ENCODE results near the gene CHAD. TPM values are rescaled to one million over a fixed set of nuclear protein-coding genes. Genes with fewer than 3 reads are reported as not detected.

CHAD gene
- total and polyA plus RNA-seq, 2 donors (not counting 3 experiments of a cell fraction or from before 2014, with no cell fraction given), result not detected

GRCh38 chr17:50466371-50467113 lies 2.1 kb downstream of the CHAD start:
- FAIRE-seq (no peak), DNase-seq (ENCODE audit: low read depth, low spot score) (no peak)
- H3K36me3 ChIP-seq (ENCODE audit: control insufficient read depth in 2 of 2, extremely low read depth in 1 of 2, insufficient read depth in 2 of 2, low read length in 2 of 2), result no peaks in the 10 kb centered on the region
- H3K9me1 ChIP-seq (replicated peaks; ENCODE audit: control insufficient read depth, extremely low read depth, insufficient read depth, low read length), result no peaks in the 10 kb centered on the region
- no peak overlapping the region for H3K4me3 ChIP-seq (replicated peaks in 1 of 3; ENCODE audit: insufficient read depth in 1 of 3, low read depth in 1 of 3, low read length in 3 of 3)
- no peaks in the 10 kb centered on the region for H3K4me1 ChIP-seq (ENCODE audit: control insufficient read depth, extremely low read depth, insufficient read depth, low read length)
- ChIA-PET CTCF (interaction anchor here (1.5 kb wide), 1 partner anchor 36 kb away, joined by 3 read pairs; no protein-coding TSS in a partner anchor), POLR2A (no interaction called here)
- H3K27me3 ChIP-seq (ENCODE audit: control insufficient read depth in 2 of 2, insufficient read depth in 2 of 2, low read length in 2 of 2), result peaks cover 20 to 26% of the 10 kb centered on the region in 2 experiments
- H3K9ac ChIP-seq (replicated peaks; ENCODE audit: extremely low read depth, insufficient read depth, low read length), result no peak overlapping the region
- H3K79me2 ChIP-seq (ENCODE audit: control insufficient read depth, insufficient read depth, low read length), result no peaks in the 10 kb centered on the region
- TF ChIP-seq FOS (IDR thresholded peaks at IDR 0.05; ENCODE audit: borderline replicate concordance, insufficient read depth, low read length), result no peak
- TF ChIP-seq MYC (IDR thresholded peaks at IDR 0.05; ENCODE audit: low read depth, low read length), result no peak
- no peak for TF ChIP-seq POLR2AphosphoS5 (IDR thresholded peaks at IDR 0.05; ENCODE audit: insufficient read depth, low read depth, low read length)
- no peak for TF ChIP-seq POLR2A (IDR thresholded peaks at IDR 0.05; ENCODE audit: low read depth, low read length)
- no peak for TF ChIP-seq JUN (IDR thresholded peaks at IDR 0.05; ENCODE audit: borderline replicate concordance, insufficient read depth, insufficient read length, low read depth)
- TF ChIP-seq CTCF (IDR thresholded peaks at IDR 0.05; ENCODE audit: extremely low read depth in 1 of 2, insufficient read depth in 1 of 2, low read depth in 1 of 2, low read length in 2 of 2), result no peak
- no peak for TF ChIP-seq MAX (IDR thresholded peaks at IDR 0.05; ENCODE audit: insufficient read depth, insufficient read length)
- TF ChIP-seq GATA2 (IDR thresholded peaks at IDR 0.05; ENCODE audit: insufficient read depth, insufficient read length, low read depth, low read length), result no peak
- no peak for TF ChIP-seq EZH2 (IDR thresholded peaks at IDR 0.05; ENCODE audit: borderline replicate concordance, low read depth, low read length, severe bottlenecking)
- H3K9me3 ChIP-seq (replicated peaks; ENCODE audit: control insufficient read depth, insufficient read depth, low read length), result no peaks in the 10 kb centered on the region
- no peaks in the 10 kb centered on the region for H4K20me1 ChIP-seq (replicated peaks; ENCODE audit: control insufficient read depth, extremely low read depth, insufficient read depth, low read length)
- BruUV-seq (replicated peaks), result no TSS peak
- dilution Hi-C loops (cut with MboI; ENCODE audit: extremely low pct_ligation_motif_present, low sequenced_read_pairs) (no loop called here), intact Hi-C loops (cut with micrococcal nuclease) (no loop called here)
- no peak overlapping the region for H3K4me2 ChIP-seq (ENCODE audit: insufficient read depth, low read length)
- H3K27ac ChIP-seq (ENCODE audit: insufficient read depth, low read depth, low read length), result no peak overlapping the region
- no peak overlapping the region for H2AFZ ChIP-seq (ENCODE audit: low read depth, low read length)
